ENCODE measurements around the gene IL12RB2.

Gene IL12RB2

GRCh38 chr1:67348586-67349252, 41.0 kb downstream of the IL12RB2 start:
- no peak for DNase-seq

- no peak for DNase-seq
These were observed 43.1 kb downstream of the IL12RB2 start for GRCh38 chr1:67350783-67351182.

GRCh38 chr1:67352211-67352610, 44.5 kb downstream of the IL12RB2 start:
- no peak for DNase-seq

- no peak for DNase-seq
These were observed 48.2 kb downstream of the IL12RB2 start for GRCh38 chr1:67355745-67356424.

GRCh38 chr1:67359592-67359991, 51.9 kb downstream of the IL12RB2 start:
- no peak for DNase-seq

GRCh38 chr1:67361641-67362040, 54.0 kb downstream of the IL12RB2 start:
- DNase-seq: no peak

GRCh38 chr1:67367370-67368045, 59.8 kb downstream of the IL12RB2 start:
- DNase-seq: no peak

GRCh38 chr1:67368046-67368514, 60.4 kb downstream of the IL12RB2 start:
- no peak for DNase-seq

GRCh38 chr1:67371043-67371442, 63.4 kb downstream of the IL12RB2 start:
- DNase-seq: no peak

GRCh38 chr1:67371681-67372080, 64.0 kb downstream of the IL12RB2 start:
- no peak for DNase-seq

GRCh38 chr1:67372136-67372535, 64.5 kb downstream of the IL12RB2 start:
- DNase-seq: no peak

GRCh38 chr1:67372898-67373297, 65.2 kb downstream of the IL12RB2 start:
- no peak for DNase-seq

- DNase-seq: no peak
These were observed 68.7 kb downstream of the IL12RB2 start for GRCh38 chr1:67376381-67376780.

- DNase-seq: no peak
These were observed 69.6 kb downstream of the IL12RB2 start for GRCh38 chr1:67377253-67377652.

- DNase-seq: no peak
These were observed 73.5 kb downstream of the IL12RB2 start for GRCh38 chr1:67381154-67381553.

- no peak for DNase-seq
These were observed 74.6 kb downstream of the IL12RB2 start for GRCh38 chr1:67382292-67382691.

GRCh38 chr1:67383999-67384638, 76.4 kb downstream of the IL12RB2 start:
- no peak for DNase-seq

- DNase-seq: no peak
These were observed 82.6 kb downstream of the IL12RB2 start for GRCh38 chr1:67390041-67390887.

- DNase-seq: no peak
These were observed 85.6 kb downstream of the IL12RB2 start for GRCh38 chr1:67393240-67393639.

- no peak for DNase-seq
These were observed 86.1 kb downstream of the IL12RB2 start for GRCh38 chr1:67393737-67394136.

- DNase-seq: no peak
These were observed 86.9 kb downstream of the IL12RB2 start for GRCh38 chr1:67394548-67394947.

- no peak for DNase-seq
These were observed 91.7 kb downstream of the IL12RB2 start for GRCh38 chr1:67399199-67399993.
